ENCODE data around the gene MED23. TPM values are rescaled to one million over a fixed set of nuclear protein-coding genes. Genes with fewer than 3 reads are reported as not detected.

Gene MED23
- polyA plus RNA-seq, 1 of the 3 experiments (the other 2 are of a cell fraction): 10.1 TPM

- no peaks in the 10 kb centered on the region for H3K9me3 ChIP-seq
- H3K9ac ChIP-seq: no peak overlapping the region
- no peak overlapping the region for H3K4me3 ChIP-seq (ENCODE audit: low read depth in 2 of 2, low read length in 1 of 2)
- no peak overlapping the region for H3K4me2 ChIP-seq
- no peaks in the 10 kb centered on the region for H4K20me1 ChIP-seq (ENCODE audit: insufficient read depth)
- H3F3A ChIP-seq (replicated peaks; ENCODE audit: insufficient read depth): no peaks in the 10 kb centered on the region
- CTCF ChIA-PET: interaction anchor here (0.9 kb wide), 1 partner anchor 257 kb away, joined by 3 read pairs; no protein-coding TSS in a partner anchor
- H3K27me3 ChIP-seq (ENCODE audit: insufficient read depth): peaks cover 5% of the 10 kb centered on the region; the same call in 1 of the 2 replicates
- TF ChIP-seq JUND (IDR thresholded peaks at IDR 0.05) (no peak), EZH2phosphoT487 (IDR thresholded peaks at IDR 0.05; ENCODE audit: borderline replicate concordance, low read depth) (no peak), SMC3 (IDR thresholded peaks at IDR 0.05; ENCODE audit: low read depth, low read length) (no peak), RCOR1 (IDR thresholded peaks at IDR 0.05; ENCODE audit: low read length) (no peak), MEF2A (IDR thresholded peaks at IDR 0.05; ENCODE audit: borderline replicate concordance, low read depth) (no peak), IRF3 (IDR thresholded peaks at IDR 0.05; ENCODE audit: low read depth, low read length) (no peak), CHD2 (IDR thresholded peaks at IDR 0.05; ENCODE audit: low read length, partially characterized antibody) (no peak), NFIC (IDR thresholded peaks at IDR 0.05; ENCODE audit: borderline replicate concordance) (no peak), GABPA (IDR thresholded peaks at IDR 0.05; ENCODE audit: low read depth) (no peak), NRF1 (IDR thresholded peaks at IDR 0.05; ENCODE audit: low read depth, low read length) (no peak), RAD21 (IDR thresholded peaks at IDR 0.05; ENCODE audit: low read length) (no peak), TAF1 (IDR thresholded peaks at IDR 0.05; ENCODE audit: borderline replicate concordance, low read depth, low read length) (no peak), RFX5 (IDR thresholded peaks at IDR 0.05; ENCODE audit: low read length) (no peak), TEAD4 (IDR thresholded peaks at IDR 0.05; ENCODE audit: borderline replicate concordance, insufficient read depth) (no peak), EP300 (IDR thresholded peaks at IDR 0.05; ENCODE audit: borderline replicate concordance in 1 of 2, low read depth in 1 of 2, low read length in 1 of 2) (no peak), POLR2AphosphoS5 (IDR thresholded peaks at IDR 0.05; ENCODE audit: low read depth, low read length) (no peak), GATA2 (CRISPR knock-in tag; IDR thresholded peaks at IDR 0.05) (no peak), YY1 (IDR thresholded peaks at IDR 0.05; ENCODE audit: low read depth) (no peak)
- DNase-seq: no peak
- no peaks in the 10 kb centered on the region for H3K36me3 ChIP-seq (replicated peaks in 1 of 2; ENCODE audit: control insufficient read depth in 1 of 2, insufficient read depth in 2 of 2, low read length in 1 of 2)
- no peaks in the 10 kb centered on the region for H3K79me2 ChIP-seq (ENCODE audit: insufficient read depth)
- H3K27ac ChIP-seq (ENCODE audit: low read depth in 2 of 2, low read length in 1 of 2): no peak overlapping the region
- H2AFZ ChIP-seq (ENCODE audit: low read depth): no peak overlapping the region
- POLR2A ChIA-PET: no interaction called here
- 4% methylated on average over 3 of the region's 3 CpGs for WGBS (ENCODE audit: low lambda C conversion rate)
- H3K9me2 ChIP-seq: no peaks in the 10 kb centered on the region
- no peaks in the 10 kb centered on the region for H3K4me1 ChIP-seq (ENCODE audit: control insufficient read depth in 1 of 2, insufficient read depth in 2 of 2, low read depth in 1 of 2, low read length in 1 of 2)
These were observed 30.2 kb upstream of the MED23 start for GRCh38 chr6:131658287-131658686.

GRCh38 chr6:131657630-131658111 lies 29.6 kb upstream of the MED23 start:
- no peak overlapping the region for H2AFZ ChIP-seq (ENCODE audit: low read depth)
- H3K9me2 ChIP-seq: no peaks in the 10 kb centered on the region
- no peaks in the 10 kb centered on the region for H3K4me1 ChIP-seq (ENCODE audit: control insufficient read depth in 1 of 2, insufficient read depth in 2 of 2, low read depth in 1 of 2, low read length in 1 of 2)
- H3K4me3 ChIP-seq (ENCODE audit: low read depth in 2 of 2, low read length in 1 of 2): no peak overlapping the region
- ChIA-PET POLR2A (no interaction called here), CTCF (no interaction called here)
- H3K27me3 ChIP-seq (ENCODE audit: insufficient read depth): peaks cover 5% of the 10 kb centered on the region; the same call in 1 of the 2 replicates
- no peak overlapping the region for H3K9ac ChIP-seq
- no peaks in the 10 kb centered on the region for H4K20me1 ChIP-seq (ENCODE audit: insufficient read depth)
- no peak overlapping the region for H3K27ac ChIP-seq (ENCODE audit: low read depth in 2 of 2, low read length in 1 of 2)
- H3K4me2 ChIP-seq: no peak overlapping the region
- H3K36me3 ChIP-seq (replicated peaks in 1 of 2; ENCODE audit: control insufficient read depth in 1 of 2, insufficient read depth in 2 of 2, low read length in 1 of 2): no peaks in the 10 kb centered on the region
- no peaks in the 10 kb centered on the region for H3K9me3 ChIP-seq
- no peaks in the 10 kb centered on the region for H3K79me2 ChIP-seq (ENCODE audit: insufficient read depth)
- H3F3A ChIP-seq (replicated peaks; ENCODE audit: insufficient read depth): no peaks in the 10 kb centered on the region
- WGBS (ENCODE audit: low lambda C conversion rate): 1% methylated on average over 6 of the region's 6 CpGs
- TF ChIP-seq USF1 (IDR thresholded peaks at IDR 0.05; ENCODE audit: borderline replicate concordance, low read depth) (no peak), FOXM1 (IDR thresholded peaks at IDR 0.05; ENCODE audit: low read depth) (no peak), EZH2phosphoT487 (IDR thresholded peaks at IDR 0.05; ENCODE audit: borderline replicate concordance, low read depth) (no peak), NRF1 (IDR thresholded peaks at IDR 0.05; ENCODE audit: low read depth, low read length) (no peak), MAX (IDR thresholded peaks at IDR 0.05; ENCODE audit: low read depth) (no peak), GATA2 (CRISPR knock-in tag; IDR thresholded peaks at IDR 0.05) (no peak), GABPA (IDR thresholded peaks at IDR 0.05; ENCODE audit: low read depth) (no peak), NFIC (IDR thresholded peaks at IDR 0.05; ENCODE audit: borderline replicate concordance) (no peak)
- no peak for DNase-seq

Measured in SK-N-SH (cell line).